Urothelium cell line (cell line): Measurements from ENCODE around the gene SCAI.
"Not testable (repeated sequence)": the region's sequence is repeated elsewhere in the genome, so short reads cannot be mapped to it uniquely, and the experiment has no call there.

Experiments used
- DNase-seq: peaks from one replicate; pipeline ENCODE4 v3.0.0; 2011; ENCODE audit warnings: low spot score, mixed read lengths
- FAIRE-seq: peaks from 2 replicates; lab custom pipeline; 2011; peaks lifted over from hg19 to GRCh38; lab: Jason Lieb, UNC

SCAI gene

GRCh38 chr9:125143377-125144090 is at the start of gene SCAI:
Gene SCAI, minus strand, starts transcription at chr9:125143528. Its CDS starts 91 bp downstream, at chr9:125143437.
- FAIRE-seq, result no peak

GRCh38 chr9:125190361-125190801 is 47.1 kb upstream of the SCAI start:
- FAIRE-seq (no peak), DNase-seq (no peak)

More at GRCh38 chr9:125143377-125144090, at the start of gene SCAI:
- peak; percentile 97 for DNase-seq

- peak; percentile 95 for DNase-seq
- no peak for FAIRE-seq
Observed at GRCh38 chr9:125189361-125190289, 46.3 kb upstream of the SCAI start, which contains the start of gene PPP6C. Gene PPP6C, minus strand, starts transcription at chr9:125189803. Its CDS starts 85 bp downstream, at chr9:125189718.

- peak; percentile 10 for DNase-seq
- FAIRE-seq, result no peak
Observed at GRCh38 chr9:125189011-125189360, 45.7 kb upstream of the SCAI start.

- DNase-seq (no peak), FAIRE-seq (no peak)
Observed at GRCh38 chr9:125183561-125183960, 40.2 kb upstream of the SCAI start.

- DNase-seq, result no peak
- FAIRE-seq, result no peak
Observed at GRCh38 chr9:125183054-125183453, 39.7 kb upstream of the SCAI start.

GRCh38 chr9:125181756-125182155 is 38.4 kb upstream of the SCAI start:
- DNase-seq, FAIRE-seq: not testable (repeated sequence)

- FAIRE-seq (no peak), DNase-seq (no peak)
Observed at GRCh38 chr9:125180876-125181275, 37.5 kb upstream of the SCAI start.

- not testable (repeated sequence) for DNase-seq, FAIRE-seq
Observed at GRCh38 chr9:125179776-125180175, 36.4 kb upstream of the SCAI start.

GRCh38 chr9:125177888-125178287 is 34.6 kb upstream of the SCAI start:
- FAIRE-seq, result no peak

GRCh38 chr9:125176636-125177035 is 33.3 kb upstream of the SCAI start:
- FAIRE-seq (no peak), DNase-seq (no peak)

More at GRCh38 chr9:125177888-125178287, 34.6 kb upstream of the SCAI start:
- DNase-seq, result no peak

- DNase-seq, result no peak
- no peak for FAIRE-seq
Observed at GRCh38 chr9:125172031-125172755, 28.9 kb upstream of the SCAI start.

GRCh38 chr9:125169895-125170294 is 26.6 kb upstream of the SCAI start:
- FAIRE-seq, result no peak
- no peak for DNase-seq

GRCh38 chr9:125166762-125167161 is 23.4 kb upstream of the SCAI start:
- no peak for DNase-seq
- no peak for FAIRE-seq

GRCh38 chr9:125162891-125163290 is 19.6 kb upstream of the SCAI start:
- FAIRE-seq, DNase-seq: not testable (repeated sequence)

- no peak for FAIRE-seq
- DNase-seq, result no peak
Observed at GRCh38 chr9:125161284-125161918, 18.1 kb upstream of the SCAI start.

GRCh38 chr9:125160750-125161149 is 17.4 kb upstream of the SCAI start:
- DNase-seq (no peak), FAIRE-seq (no peak)

GRCh38 chr9:125156551-125156950 is 13.2 kb upstream of the SCAI start:
- DNase-seq (no peak), FAIRE-seq (no peak)

- no peak for DNase-seq
Observed at GRCh38 chr9:125153712-125154367, 10.5 kb upstream of the SCAI start.

GRCh38 chr9:125151730-125152129 is 8.4 kb upstream of the SCAI start:
- no peak for DNase-seq
- FAIRE-seq, result no peak

More at GRCh38 chr9:125153712-125154367, 10.5 kb upstream of the SCAI start:
- no peak for FAIRE-seq
